A549 (cell line): ENCODE measurements around the gene PCDHGA9. TPM values are rescaled to one million over a fixed set of nuclear protein-coding genes. Genes with fewer than 3 reads are reported as not detected.
"Not testable (repeated sequence)": the region's sequence is repeated elsewhere in the genome, so short reads cannot be mapped to it uniquely, and the experiment has no call there.

Experiments
- ATAC-seq, 2 experiments: fragments of 200-7000 bp in 1 of 2; fragments of >200 bp in 1 of 2; cut with Nextera tagmentation in 1 of 2; cut with Tn5 transposase in 1 of 2; 3 replicates each; pipeline versions ENCODE4 v1.8.0 to v1.9.1; 2018 to 2020; ENCODE audit warnings: mild to moderate bottlenecking in 1 of 2, moderate library complexity in 1 of 2
- CTCF ChIA-PET: fragments of 300-600 bp; sonication (Branson Sonifier 250); formaldehyde crosslinking; extraction: SDS; loops from one replicate; lab custom pipeline; 2021; ENCODE audit warnings: antibody characterized with exemption, inconsistent platforms; lab: Yijun Ruan, JAX
- POLR2A ChIA-PET: fragments of 350-600 bp; formaldehyde crosslinking; extraction: SDS; loops from one replicate; lab custom pipeline; 2021; ENCODE audit warnings: antibody characterized with exemption, inconsistent platforms; lab: Yijun Ruan, JAX
- DNase-seq, 2 experiments: peaks; one replicate each; pipeline versions ENCODE4 v3.0.0 to v3.0.0-alpha.2; 2011 to 2016; ENCODE audit warnings: low read depth in 1 of 2, low spot score in 1 of 2
- FAIRE-seq: peaks from 2 replicates; lab custom pipeline; 2011; peaks lifted over from hg19 to GRCh38; lab: Jason Lieb, UNC
- H3K27ac ChIP-seq, 2 experiments: fragments of >200 bp; sonication (Bioruptor Twin); formaldehyde crosslinking; 3 replicates each; pipeline ENCODE4 v1.5.1; 2016 to 2017
- H3K4me1 ChIP-seq: fragments of >200 bp; sonication (Bioruptor Twin); formaldehyde crosslinking; 3 replicates; pipeline ENCODE4 v1.6.1; 2016
- H3K4me2 ChIP-seq: fragments of >200 bp; sonication (Bioruptor Twin); formaldehyde crosslinking; 3 replicates; pipeline ENCODE4 v1.6.1; 2016
- H3K4me3 ChIP-seq: fragments of >200 bp; sonication (Bioruptor Twin); formaldehyde crosslinking; 3 replicates; pipeline ENCODE4 v1.5.1; 2016
- H3K9me3 ChIP-seq: fragments of >200 bp; sonication (Bioruptor Twin); formaldehyde crosslinking; 3 replicates; pipeline ENCODE4 v1.6.1; 2016
- BHLHE40 ChIP-seq: IDR thresholded peaks from 2 replicates; pipeline ENCODE4 v1.6.1; 2012; ENCODE audit warnings: low read depth, low read length, inconsistent platforms
- CBX2 ChIP-seq: fragments of 200-600 bp; sonication (generic); IDR thresholded peaks from 2 replicates; pipeline ENCODE4 v1.6.1; 2016; ENCODE audit warnings: low read depth, mild to moderate bottlenecking, borderline replicate concordance
- CTCF ChIP-seq: fragments of >200 bp; sonication (Bioruptor Twin); formaldehyde crosslinking; IDR thresholded peaks from 3 replicates; pipeline ENCODE4 v1.5.1; 2016
- EHF ChIP-seq: fragments of 250-450 bp; sonication (Bioruptor Pico); IDR thresholded peaks from 2 replicates; pipeline ENCODE4 v1.5.0; 2020; ENCODE audit warnings: mild to moderate bottlenecking
- EHMT2 ChIP-seq: fragments of 200-600 bp; sonication (generic); IDR thresholded peaks from 2 replicates; pipeline ENCODE4 v1.6.1; 2016; ENCODE audit warnings: antibody characterized with exemption, low read depth, mild to moderate bottlenecking, moderate library complexity
- ESRRA ChIP-seq: fragments of 150-350 bp; IDR thresholded peaks from 2 replicates; pipeline ENCODE4 v1.6.1; 2014; ENCODE audit warnings: mild to moderate bottlenecking, low read length, borderline replicate concordance
- GATA3 ChIP-seq: IDR thresholded peaks from 2 replicates; pipeline ENCODE4 v1.6.1; 2012; ENCODE audit warnings: borderline replicate concordance
- HMGXB4 ChIP-seq: fragments of 250-450 bp; sonication (Bioruptor Pico); IDR thresholded peaks from 2 replicates; pipeline ENCODE4 v1.5.0; 2021; ENCODE audit warnings: mild to moderate bottlenecking, moderate library complexity, borderline replicate concordance
- HOXB5 ChIP-seq: fragments of 250-450 bp; sonication (Bioruptor Pico); IDR thresholded peaks from 2 replicates; pipeline ENCODE4 v1.5.0; 2020; ENCODE audit warnings: mild to moderate bottlenecking, moderate library complexity
- MAZ ChIP-seq: fragments of 150-350 bp; IDR thresholded peaks from 2 replicates; pipeline ENCODE4 v1.6.1; 2014; ENCODE audit warnings: antibody characterized with exemption, low read depth, low read length, borderline replicate concordance
- NR3C1 ChIP-seq: fragments of >200 bp; sonication (Bioruptor Twin); formaldehyde crosslinking; IDR thresholded peaks from 3 replicates; pipeline ENCODE4 v1.6.1; 2017
- RAD21 ChIP-seq, 2 experiments: fragments of >200 bp in 1 of 2; sonication (Bioruptor Twin) in 1 of 2; formaldehyde crosslinking in 1 of 2; IDR thresholded peaks in 1 of 2; conservative IDR thresholded peaks in 1 of 2; 2 replicates in 1 of 2; 3 replicates in 1 of 2; pipeline ENCODE4 v1.6.1; 2012 to 2018; ENCODE audit warnings: inconsistent platforms in 1 of 2
- RARB ChIP-seq: fragments of 250-450 bp; sonication (Bioruptor Pico); IDR thresholded peaks from 2 replicates; pipeline ENCODE4 v1.8.0; 2021; ENCODE audit warnings: mild to moderate bottlenecking, moderate library complexity
- RNF2 ChIP-seq: fragments of 200-600 bp; sonication (generic); IDR thresholded peaks from 2 replicates; pipeline ENCODE4 v1.6.1; 2016; ENCODE audit warnings: low read depth, mild to moderate bottlenecking, antibody characterized with exemption, moderate library complexity, borderline replicate concordance
- SMC3 ChIP-seq: fragments of >200 bp; sonication (Bioruptor Twin); formaldehyde crosslinking; IDR thresholded peaks from 3 replicates; pipeline ENCODE4 v1.6.1; 2018; ENCODE audit warnings: inconsistent platforms
- SREBF2 ChIP-seq: fragments of 450-650 bp; IDR thresholded peaks from 2 replicates; pipeline ENCODE4 v1.6.1; 2014; ENCODE audit warnings: mild to moderate bottlenecking, moderate library complexity
- ZSCAN20 ChIP-seq: fragments of 250-450 bp; sonication (Bioruptor Pico); IDR thresholded peaks from 2 replicates; pipeline ENCODE4 v1.8.0; 2022; ENCODE audit warnings: mild to moderate bottlenecking, moderate library complexity
- WGBS: methylation state at CpG from one replicate; pipeline ENCODE4 v1.1.6; 2017; ENCODE audit errors: missing lambda C conversion rate; 5-methylcytosine and 5-hydroxymethylcytosine counted together
- polyA plus RNA-seq, 4 experiments: library from polyadenylated mRNA; depleted of rRNA in 3 of 4; stranded (reverse); fragments of >200 nt; fragmentation: RNase III in 1 of 4; extraction: RNeasy Plus Mini Kit Qiagen cat#74134 plus additional on column Dnase treatment in 1 of 4; gene quantifications; 2 replicates in 3 of 4; 3 replicates in 1 of 4; pipeline ENCODE4 v1.2.3, GENCODE V29; 2011 to 2017
- TF ChIP-seq, protein P1 (sequence below): fragments of 150-350 bp; IDR thresholded peaks from 2 replicates; pipeline ENCODE4 v1.6.1; 2014; ENCODE audit warnings: low read depth, mild to moderate bottlenecking, low read length
- TF ChIP-seq, protein P2 (sequence below): fragments of 450-650 bp; IDR thresholded peaks from 2 replicates; pipeline ENCODE4 v1.6.1; 2014; ENCODE audit warnings: antibody characterized with exemption

The PCDHGA9 gene
- polyA plus RNA-seq, 2 of the 4 experiments (the other 2 are of a cell fraction) = 0.03 to 0.22 TPM

DNA sequence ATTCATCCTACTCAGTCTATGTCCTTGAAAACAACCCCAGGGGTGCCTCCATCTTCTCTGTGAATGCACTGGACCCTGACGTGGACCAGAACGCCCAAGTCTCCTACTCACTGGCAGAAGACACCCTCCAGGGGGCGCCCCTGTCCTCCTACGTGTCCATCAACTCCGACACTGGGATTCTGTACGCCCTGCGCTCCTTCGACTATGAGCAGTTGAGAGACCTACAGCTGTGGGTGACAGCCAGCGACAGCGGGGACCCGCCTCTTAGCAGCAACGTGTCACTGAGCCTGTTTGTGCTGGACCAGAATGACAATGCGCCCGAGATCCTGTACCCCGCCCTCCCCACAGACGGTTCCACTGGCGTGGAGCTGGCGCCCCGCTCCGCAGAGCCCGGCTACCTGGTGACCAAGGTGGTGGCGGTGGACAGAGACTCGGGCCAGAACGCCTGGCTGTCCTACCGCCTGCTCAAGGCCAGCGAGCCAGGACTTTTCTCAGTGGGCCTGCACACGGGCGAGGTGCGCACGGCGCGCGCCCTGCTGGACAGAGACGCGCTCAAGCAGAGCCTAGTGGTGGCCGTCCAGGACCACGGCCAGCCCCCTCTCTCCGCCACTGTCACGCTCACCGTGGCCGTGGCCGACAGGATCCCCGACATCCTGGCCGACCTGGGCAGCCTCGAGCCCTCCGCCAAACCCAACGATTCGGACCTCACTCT is 27.0 kb upstream of the PCDHGA9 start:
- H3K27ac ChIP-seq, H3K4me1 ChIP-seq, H3K4me3 ChIP-seq, H3K4me2 ChIP-seq, FAIRE-seq, DNase-seq, ATAC-seq, POLR2A ChIA-PET: not testable (repeated sequence)
- WGBS = 65% methylated on average over 14 of the region's 48 CpGs
- CTCF ChIA-PET = interaction anchor here (2.0 to 2.5 kb wide), 2 partner anchors 11 to 183 kb away, joined by 8 to 10 read pairs; partner anchors contain the start of gene PCDHGA5
- peaks cover 51% of the 10 kb centered on the region for H3K9me3 ChIP-seq

- peak within 1 kb of the TSS; percentile 87 to 88 for H3K27ac ChIP-seq
- ATAC-seq (peak; percentile 96), DNase-seq (peak; percentile 67 to 78), FAIRE-seq (no peak)
- 3% methylated on average over 28 of the region's 37 CpGs for WGBS
- H3K4me2 ChIP-seq = peak within 1 kb of the TSS; percentile 99
- ChIA-PET CTCF (interaction anchor here (0.6 to 2.2 kb wide), 33 partner anchors 11 to 562 kb away, joined by 3 to 19 read pairs (median 4); partner anchors contain the start of genes PCDHA5, PCDHGA1, PCDHGA5 and PCDHGB3), POLR2A (interaction anchor here (0.8 to 1.5 kb wide), 3 partner anchors 13 to 181 kb away, joined by 3 to 4 read pairs (median 3); partner anchors contain the start of genes PCDHGB3 and TAF7)
- peaks cover 35% of the 10 kb centered on the region for H3K9me3 ChIP-seq
- H3K4me3 ChIP-seq = peak within 1 kb of the TSS; percentile 88
- TF ChIP-seq RAD21 (conservative IDR thresholded peaks at IDR 0.05 in 1 of 2, IDR thresholded peaks at IDR 0.05 in 1 of 2) = peak; percentile 71 to 78
- TF ChIP-seq CTCF = peak; percentile 80
- peak; percentile 51; the same call in 2 of the 3 replicates for TF ChIP-seq SMC3
- TF ChIP-seq ESRRA = no peak
- TF ChIP-seq BHLHE40 = no peak
- 0 out of 2 replicates have a peak, but pooled peaks have one; percentile 15 for TF ChIP-seq GATA3
- TF ChIP-seq, all 56 proteins: peak for 4
- H3K4me1 ChIP-seq = no peaks in the 10 kb centered on the region
These were observed 19.9 kb upstream of the PCDHGA9 start, which contains the start of gene PCDHGA7 for GRCh38 chr5:141382469-141383294. PCDHGA7 (plus strand) TSS chr5:141382742; CDS start chr5:141382900, 158 bp downstream.

GRCh38 chr5:141383345-141383744 is 19.2 kb upstream of the PCDHGA9 start:
- FAIRE-seq (no peak), ATAC-seq (peak; percentile 22 to 27; a peak in 4 of 6 replicates), DNase-seq (peak in 1 of 2 experiments; percentile 20)
- Histone ChIP-seq H3K4me2 (peak overlapping the region; percentile 99), H3K27ac (peak overlapping the region; percentile 87 to 88), H3K4me3 (peak overlapping the region; percentile 88), H3K9me3 (peaks cover 35% of the 10 kb centered on the region), H3K4me1 (no peaks in the 10 kb centered on the region)
- 44% methylated on average over 21 of the region's 21 CpGs for WGBS
- TF ChIP-seq MAZ = no peak
- TF ChIP-seq, protein P1, sequence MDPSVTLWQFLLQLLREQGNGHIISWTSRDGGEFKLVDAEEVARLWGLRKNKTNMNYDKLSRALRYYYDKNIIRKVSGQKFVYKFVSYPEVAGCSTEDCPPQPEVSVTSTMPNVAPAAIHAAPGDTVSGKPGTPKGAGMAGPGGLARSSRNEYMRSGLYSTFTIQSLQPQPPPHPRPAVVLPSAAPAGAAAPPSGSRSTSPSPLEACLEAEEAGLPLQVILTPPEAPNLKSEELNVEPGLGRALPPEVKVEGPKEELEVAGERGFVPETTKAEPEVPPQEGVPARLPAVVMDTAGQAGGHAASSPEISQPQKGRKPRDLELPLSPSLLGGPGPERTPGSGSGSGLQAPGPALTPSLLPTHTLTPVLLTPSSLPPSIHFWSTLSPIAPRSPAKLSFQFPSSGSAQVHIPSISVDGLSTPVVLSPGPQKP = no peak
- TF ChIP-seq SREBF2 = no peak
- no peak for TF ChIP-seq EHF (CRISPR knock-in tag)
- no peak for TF ChIP-seq EHMT2
- TF ChIP-seq CBX2 = no peak
- TF ChIP-seq, protein P2, sequence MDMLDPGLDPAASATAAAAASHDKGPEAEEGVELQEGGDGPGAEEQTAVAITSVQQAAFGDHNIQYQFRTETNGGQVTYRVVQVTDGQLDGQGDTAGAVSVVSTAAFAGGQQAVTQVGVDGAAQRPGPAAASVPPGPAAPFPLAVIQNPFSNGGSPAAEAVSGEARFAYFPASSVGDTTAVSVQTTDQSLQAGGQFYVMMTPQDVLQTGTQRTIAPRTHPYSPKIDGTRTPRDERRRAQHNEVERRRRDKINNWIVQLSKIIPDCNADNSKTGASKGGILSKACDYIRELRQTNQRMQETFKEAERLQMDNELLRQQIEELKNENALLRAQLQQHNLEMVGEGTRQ = no peak
- TF ChIP-seq NR3C1 = no peak
- no peak for TF ChIP-seq ZSCAN20
- no peak for TF ChIP-seq RARB
- TF ChIP-seq GATA3 = no peak
- no peak for TF ChIP-seq HMGXB4 (CRISPR knock-in tag)
- no peak for TF ChIP-seq HOXB5 (CRISPR knock-in tag)
- no peak for TF ChIP-seq RNF2
- CTCF ChIA-PET = interaction anchor here (0.7 to 2.2 kb wide), 31 partner anchors 11 to 562 kb away, joined by 3 to 19 read pairs (median 4); partner anchors contain the start of genes PCDHA5, PCDHGA1, PCDHGA5 and PCDHGB3
- POLR2A ChIA-PET = interaction anchor here (0.8 to 1.5 kb wide), 3 partner anchors 13 to 181 kb away, joined by 3 to 4 read pairs (median 3); partner anchors contain the start of genes PCDHGB3 and TAF7
